ENCODE data around the gene MPPED1. TPM values are rescaled to one million over a fixed set of nuclear protein-coding genes. Genes with fewer than 3 reads are reported as not detected.

Gene MPPED1
- total and polyA plus RNA-seq, 2 of the 13 experiments (the other 11 are each of a cell fraction or from before 2014, with no cell fraction given) = 0.77 TPM; not detected in 1

- H3K4me1 ChIP-seq (ENCODE audit: insufficient read depth, low read length) = peaks cover 39% of the 10 kb centered on the region
- CTCF ChIA-PET (ENCODE audit: low intra/inter-chr PET ratio, low total read pairs) = interaction anchor here (1.2 to 2.7 kb wide), 3 partner anchors 39 to 154 kb away, joined by 4 to 36 read pairs (median 19); no protein-coding TSS in a partner anchor
- no TSS peak for BruUV-seq (replicated peaks)
- no peak for DNase-seq (ENCODE audit: low spot score)
- H3K9me3 ChIP-seq (ENCODE audit: low read length) = no peaks in the 10 kb centered on the region
- in situ Hi-C loops (cut with HindIII; ENCODE audit: extremely low pct_ligation_motif_present, low pct_unique_long_range_greater_than_20kb) (loop anchor here (5.0 kb wide), 1 partner anchor 97 kb away; no protein-coding TSS in a partner anchor), intact Hi-C loops (cut with micrococcal nuclease; ENCODE audit: unreplicated experiment) (loop anchor here (1.0 to 5.0 kb wide), 4 partner anchors 39 to 153 kb away; no protein-coding TSS in a partner anchor)
- 38% methylated on average over 5 of the region's 5 CpGs for WGBS (ENCODE audit: low lambda C conversion rate)
- no peak overlapping the region for H3K4me3 ChIP-seq (replicated peaks in 1 of 3; ENCODE audit: insufficient read depth in 1 of 3, low read depth in 2 of 3, low read length in 3 of 3)
- no peak overlapping the region for H3K27ac ChIP-seq (ENCODE audit: extremely low read length, insufficient read depth, low read length)
- no peak for FAIRE-seq
- H3K36me3 ChIP-seq (replicated peaks in 1 of 2; ENCODE audit: control insufficient read depth in 1 of 2, insufficient read depth in 2 of 2, low read length in 2 of 2) = no peaks in the 10 kb centered on the region
- H3K4me2 ChIP-seq (ENCODE audit: low read depth, low read length) = no peak overlapping the region
- no peaks in the 10 kb centered on the region for H3K27me3 ChIP-seq (ENCODE audit: control insufficient read depth in 1 of 2, insufficient read depth in 2 of 2, low read length in 2 of 2)
- POLR2A ChIA-PET = no interaction called here
- no peak for TF ChIP-seq GLMP (CRISPR knock-in tag; IDR thresholded peaks at IDR 0.05; ENCODE audit: borderline replicate concordance)
- no peak for TF ChIP-seq ZNF556 (CRISPR knock-in tag; IDR thresholded peaks at IDR 0.05; ENCODE audit: borderline replicate concordance)
- no peaks in the 10 kb centered on the region for H4K20me1 ChIP-seq (ENCODE audit: insufficient read depth, low read length)
- H3K9ac ChIP-seq (ENCODE audit: insufficient read depth, low read depth, low read length) = no peak overlapping the region
- no peaks in the 10 kb centered on the region for H3K79me2 ChIP-seq (ENCODE audit: insufficient read depth, low read length)
- H2AFZ ChIP-seq (ENCODE audit: low read length) = no peak overlapping the region
- ATAC-seq = no peak
These were observed 27.0 kb upstream of the MPPED1 start for GRCh38 chr22:43384863-43385262.

GRCh38 chr22:43385770-43386641 lies 25.8 kb upstream of the MPPED1 start:
- ChIA-PET CTCF (ENCODE audit: low intra/inter-chr PET ratio, low total read pairs) (interaction anchor here (0.8 to 2.7 kb wide), 4 partner anchors 20 to 155 kb away, joined by 3 to 36 read pairs (median 12); no protein-coding TSS in a partner anchor), POLR2A (no interaction called here)
- H3K27ac ChIP-seq (ENCODE audit: extremely low read length, insufficient read depth, low read length) = no peak overlapping the region
- no peaks in the 10 kb centered on the region for H3K27me3 ChIP-seq (ENCODE audit: control insufficient read depth in 1 of 2, insufficient read depth in 2 of 2, low read length in 2 of 2)
- in situ Hi-C loops (cut with HindIII; ENCODE audit: extremely low pct_ligation_motif_present, low pct_unique_long_range_greater_than_20kb) (loop anchor here (5.0 kb wide), 1 partner anchor 96 kb away; no protein-coding TSS in a partner anchor), intact Hi-C loops (cut with micrococcal nuclease; ENCODE audit: unreplicated experiment) (loop anchor here (1.0 to 5.0 kb wide), 4 partner anchors 40 to 154 kb away; no protein-coding TSS in a partner anchor)
- no peak overlapping the region for H3K4me2 ChIP-seq (ENCODE audit: low read depth, low read length)
- H2AFZ ChIP-seq (ENCODE audit: low read length) = no peak overlapping the region
- H3K79me2 ChIP-seq (ENCODE audit: insufficient read depth, low read length) = no peaks in the 10 kb centered on the region
- no peaks in the 10 kb centered on the region for H4K20me1 ChIP-seq (ENCODE audit: insufficient read depth, low read length)
- FAIRE-seq (peak; percentile 58), ATAC-seq (peak; percentile 86), DNase-seq (ENCODE audit: low spot score) (peak; percentile 48)
- no TSS peak for BruUV-seq (replicated peaks)
- H3K4me3 ChIP-seq (replicated peaks in 1 of 3; ENCODE audit: insufficient read depth in 1 of 3, low read depth in 2 of 3, low read length in 3 of 3) = no peak overlapping the region
- WGBS (ENCODE audit: low lambda C conversion rate) = 30% methylated on average over 5 of the region's 20 CpGs
- H3K9me3 ChIP-seq (ENCODE audit: low read length) = no peaks in the 10 kb centered on the region
- H3K36me3 ChIP-seq (replicated peaks in 1 of 2; ENCODE audit: control insufficient read depth in 1 of 2, insufficient read depth in 2 of 2, low read length in 2 of 2) = no peaks in the 10 kb centered on the region
- no peak overlapping the region for H3K9ac ChIP-seq (ENCODE audit: insufficient read depth, low read depth, low read length)
- H3K4me1 ChIP-seq (ENCODE audit: insufficient read depth, low read length) = peaks cover 42% of the 10 kb centered on the region
- TF ChIP-seq ERF (CRISPR knock-in tag; IDR thresholded peaks at IDR 0.05) (peak; percentile 20; the same call in 1 of the 2 replicates), CHCHD3 (CRISPR knock-in tag; IDR thresholded peaks at IDR 0.05) (no peak), ZFAT (CRISPR knock-in tag; conservative IDR thresholded peaks at IDR 0.05) (no peak), MTERF4 (CRISPR knock-in tag; IDR thresholded peaks at IDR 0.05) (no peak), ZNF18 (CRISPR knock-in tag; IDR thresholded peaks at IDR 0.05; ENCODE audit: insufficient replicate concordance) (no peak), ZNF256 (CRISPR knock-in tag; conservative IDR thresholded peaks at IDR 0.05) (no peak), KMT2A (CRISPR knock-in tag; IDR thresholded peaks at IDR 0.05) (no peak), NRL (CRISPR knock-in tag; IDR thresholded peaks at IDR 0.05; ENCODE audit: borderline replicate concordance) (peak; percentile 18; the same call in 1 of the 2 replicates), PRMT3 (CRISPR knock-in tag; IDR thresholded peaks at IDR 0.05; ENCODE audit: borderline replicate concordance, low read depth) (no peak), BHLHE40 (IDR thresholded peaks at IDR 0.05; ENCODE audit: low read length) (0 out of 2 replicates have a peak, but pooled peaks have one; percentile 17)
